ENCODE data around the gene DLG5.

Gene DLG5

DNA sequence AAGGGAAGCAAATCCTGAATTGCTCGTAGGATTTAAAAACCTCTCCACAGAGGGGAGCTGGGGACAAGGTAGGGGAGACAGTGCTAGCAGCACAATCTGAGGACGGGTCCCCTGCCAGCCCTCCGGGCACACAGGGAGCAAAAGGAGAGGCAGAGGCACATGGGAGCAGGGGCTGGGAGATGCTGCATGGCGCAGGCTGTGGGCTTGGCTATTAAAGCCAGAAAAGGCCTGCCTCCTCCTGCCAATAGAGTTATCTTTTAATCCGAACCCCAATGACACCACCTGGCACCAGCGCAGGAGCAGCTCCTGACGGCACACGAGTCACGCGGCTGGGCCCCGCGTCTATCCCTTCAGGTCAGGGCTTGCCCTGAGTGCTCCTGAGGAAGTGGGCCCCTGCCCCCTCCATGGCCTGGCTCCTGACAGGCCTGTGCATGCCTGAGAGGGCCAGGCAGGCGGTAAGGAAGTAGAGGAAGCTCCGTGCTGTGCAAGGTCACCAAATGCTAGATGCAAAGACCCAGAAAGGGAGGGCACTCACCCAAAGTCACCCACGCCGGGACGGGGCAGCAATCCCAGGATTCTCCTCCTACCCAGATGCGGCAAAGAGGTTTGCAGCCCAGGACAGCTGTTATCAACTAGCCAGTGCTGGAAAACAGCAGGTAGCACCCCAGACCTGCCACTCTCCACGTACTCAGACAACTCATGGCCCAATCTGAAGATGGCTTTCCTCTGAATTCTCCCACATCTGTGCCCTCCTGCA, 28.1 kb downstream of the DLG5 start:
- Histone ChIP-seq H3K9me3 (ENCODE audit: control insufficient read depth, insufficient read depth, low read length) (no peaks in the 10 kb centered on the region), H3K9ac (ENCODE audit: low read depth, low read length) (no peak overlapping the region), H3K4me1 (ENCODE audit: insufficient read depth, low read length) (peaks cover 22% of the 10 kb centered on the region), H3K36me3 (ENCODE audit: insufficient read depth, low read length) (no peaks in the 10 kb centered on the region)

DNA sequence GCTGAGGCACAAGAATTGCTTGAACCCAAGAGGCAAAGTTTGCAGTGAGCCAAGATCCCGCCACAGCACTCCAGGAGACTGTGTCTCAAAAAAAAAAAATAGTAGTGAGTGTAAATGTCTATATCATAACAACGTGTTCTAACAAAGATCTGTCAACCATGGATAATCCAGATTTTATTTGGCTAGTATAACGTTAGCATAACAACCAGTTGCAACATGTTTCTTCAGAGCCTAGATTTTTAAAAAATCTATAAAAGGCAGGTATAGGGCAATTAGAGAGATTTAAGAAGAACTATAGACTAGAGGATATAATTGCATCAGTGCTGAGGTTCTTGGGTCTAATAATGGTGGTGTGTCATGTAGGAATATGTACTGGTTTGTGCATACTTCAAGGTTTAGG, 30.5 kb downstream of the DLG5 start:
- Histone ChIP-seq H3K4me1 (ENCODE audit: insufficient read depth, low read length) (peaks cover 37% of the 10 kb centered on the region), H3K36me3 (ENCODE audit: insufficient read depth, low read length) (no peaks in the 10 kb centered on the region), H3K9ac (ENCODE audit: low read depth, low read length) (no peak overlapping the region), H3K9me3 (ENCODE audit: control insufficient read depth, insufficient read depth, low read length) (no peaks in the 10 kb centered on the region)

DNA sequence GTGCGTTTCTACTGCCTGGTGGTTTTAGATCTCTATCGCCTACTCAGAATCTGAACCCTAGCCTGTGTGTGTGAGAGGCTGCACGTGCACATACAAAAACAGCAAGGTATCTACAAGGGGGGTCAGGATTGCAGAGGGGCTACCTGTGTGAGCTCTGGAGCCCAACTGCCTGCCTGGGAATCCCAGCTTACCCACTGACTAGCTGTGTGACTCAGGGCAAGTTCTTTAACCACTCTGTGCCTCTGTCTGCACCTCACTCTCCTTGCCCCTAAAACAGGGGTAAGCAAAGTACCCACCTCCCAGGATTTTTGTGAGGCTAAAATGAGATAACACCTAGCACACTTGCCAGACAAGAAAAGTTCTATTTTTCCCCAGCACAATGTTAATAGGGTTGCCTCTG, 32.5 kb downstream of the DLG5 start:
- H3K36me3 ChIP-seq (ENCODE audit: insufficient read depth, low read length), result no peaks in the 10 kb centered on the region
- H3K4me1 ChIP-seq (ENCODE audit: insufficient read depth, low read length), result peaks cover 42% of the 10 kb centered on the region
- H3K9me3 ChIP-seq (ENCODE audit: control insufficient read depth, insufficient read depth, low read length), result no peaks in the 10 kb centered on the region
- H3K9ac ChIP-seq (ENCODE audit: low read depth, low read length), result no peak overlapping the region

DNA sequence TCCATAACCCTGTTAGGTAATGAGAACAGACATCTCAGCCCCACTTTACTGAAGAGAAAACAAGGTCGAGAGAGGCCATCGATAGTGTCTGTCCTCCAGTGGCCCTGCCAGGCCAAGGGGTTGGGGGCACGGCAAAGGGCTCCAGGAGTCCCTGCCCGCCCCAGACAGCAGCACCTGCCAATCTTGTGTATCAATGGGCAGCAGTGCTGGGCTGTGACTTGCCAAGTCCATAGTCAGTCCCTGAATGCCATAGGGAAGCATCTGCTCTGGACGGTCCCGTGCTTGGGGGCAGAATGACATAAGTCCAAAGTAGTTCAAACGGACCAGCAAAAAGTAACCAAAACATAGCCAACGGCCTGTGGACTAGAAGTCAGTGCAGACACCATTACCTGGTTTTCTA, 33.2 kb downstream of the DLG5 start:
- no peaks in the 10 kb centered on the region for H3K9me3 ChIP-seq (ENCODE audit: control insufficient read depth, insufficient read depth, low read length)
- no peaks in the 10 kb centered on the region for H3K36me3 ChIP-seq (ENCODE audit: insufficient read depth, low read length)
- H3K4me1 ChIP-seq (ENCODE audit: insufficient read depth, low read length), result peaks cover 41% of the 10 kb centered on the region
- no peak overlapping the region for H3K9ac ChIP-seq (ENCODE audit: low read depth, low read length)

DNA sequence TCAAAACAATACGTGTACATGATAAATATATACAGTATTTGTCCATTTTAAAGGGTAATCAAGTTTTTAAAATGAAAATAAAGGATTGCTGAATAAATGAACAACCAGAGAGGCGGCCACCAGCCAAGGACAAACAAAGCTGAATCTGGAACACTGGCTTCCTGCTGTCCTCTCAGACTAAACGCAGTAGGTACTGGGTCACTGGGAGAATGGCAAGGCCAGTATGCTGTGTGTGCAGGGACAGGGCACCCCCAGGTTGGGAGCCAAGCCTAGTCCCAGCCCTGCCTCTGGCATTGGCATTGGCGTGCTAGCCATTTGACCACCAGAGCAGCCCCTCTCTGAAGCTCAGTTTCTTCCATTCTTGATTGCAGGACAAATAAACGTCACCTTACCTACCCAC, 33.8 kb downstream of the DLG5 start:
- H3K4me1 ChIP-seq (ENCODE audit: insufficient read depth, low read length), result peaks cover 41% of the 10 kb centered on the region
- H3K36me3 ChIP-seq (ENCODE audit: insufficient read depth, low read length), result no peaks in the 10 kb centered on the region
- no peaks in the 10 kb centered on the region for H3K9me3 ChIP-seq (ENCODE audit: control insufficient read depth, insufficient read depth, low read length)
- no peak overlapping the region for H3K9ac ChIP-seq (ENCODE audit: low read depth, low read length)

DNA sequence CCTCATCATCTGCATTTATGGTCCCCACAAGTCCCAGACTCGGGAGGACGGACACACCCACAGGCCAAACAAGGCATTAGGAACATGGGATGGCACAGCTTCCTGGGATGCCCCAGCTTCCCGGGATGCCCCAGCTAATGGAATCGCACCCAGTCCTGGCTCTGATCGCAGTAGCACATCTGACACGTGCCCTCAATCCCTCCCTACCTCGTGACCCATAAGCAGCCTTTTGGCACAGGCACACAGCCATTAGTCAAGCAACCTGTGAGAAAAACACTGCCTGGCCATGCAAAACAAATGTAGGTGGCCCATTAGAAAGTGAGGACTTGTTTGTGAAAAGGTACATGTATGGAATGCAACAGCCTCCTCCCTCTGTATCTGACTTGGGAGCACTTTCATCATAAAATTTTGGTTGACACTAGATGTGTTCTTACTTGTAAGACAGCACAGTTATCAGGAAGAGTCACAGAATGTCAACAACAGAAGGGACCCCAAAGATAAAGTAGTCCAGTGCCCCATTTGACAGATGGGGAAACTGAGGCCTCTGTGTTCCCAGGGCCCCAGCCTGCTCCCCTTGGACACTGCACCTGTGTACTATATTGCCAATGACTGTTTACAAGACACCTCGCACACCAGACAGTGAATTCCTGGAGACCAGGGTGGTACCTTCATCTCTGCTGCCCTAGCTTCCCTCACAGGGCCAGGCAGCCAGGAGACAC, 34.4 kb downstream of the DLG5 start:
- peaks cover 45% of the 10 kb centered on the region for H3K4me1 ChIP-seq (ENCODE audit: insufficient read depth, low read length)
- no peaks in the 10 kb centered on the region for H3K9me3 ChIP-seq (ENCODE audit: control insufficient read depth, insufficient read depth, low read length)
- no peaks in the 10 kb centered on the region for H3K36me3 ChIP-seq (ENCODE audit: insufficient read depth, low read length)
- H3K9ac ChIP-seq (ENCODE audit: low read depth, low read length), result no peak overlapping the region

DNA sequence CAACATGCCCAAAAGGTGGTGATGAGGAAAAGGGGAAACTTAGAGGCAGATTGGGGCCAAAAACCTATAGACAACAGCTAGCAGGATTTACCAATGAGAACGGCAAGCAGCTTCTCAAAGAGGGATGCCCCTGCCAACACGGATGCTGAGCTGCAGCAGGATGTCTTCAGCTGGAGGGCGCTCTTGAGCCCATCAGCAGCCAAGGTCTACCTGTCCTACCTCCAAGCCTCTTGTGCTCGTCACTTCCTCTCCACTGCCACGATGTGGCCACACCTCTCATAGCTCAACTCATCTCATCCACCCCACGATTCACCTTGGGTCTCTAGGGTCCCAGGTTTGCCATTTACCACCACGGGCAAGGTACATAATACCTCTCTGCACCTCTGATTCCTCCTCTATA, 36.5 kb downstream of the DLG5 start:
- H3K4me1 ChIP-seq (ENCODE audit: insufficient read depth, low read length), result peaks cover 52% of the 10 kb centered on the region
- no peak overlapping the region for H3K9ac ChIP-seq (ENCODE audit: low read depth, low read length)
- no peaks in the 10 kb centered on the region for H3K36me3 ChIP-seq (ENCODE audit: insufficient read depth, low read length)
- H3K9me3 ChIP-seq (ENCODE audit: control insufficient read depth, insufficient read depth, low read length), result no peaks in the 10 kb centered on the region

DNA sequence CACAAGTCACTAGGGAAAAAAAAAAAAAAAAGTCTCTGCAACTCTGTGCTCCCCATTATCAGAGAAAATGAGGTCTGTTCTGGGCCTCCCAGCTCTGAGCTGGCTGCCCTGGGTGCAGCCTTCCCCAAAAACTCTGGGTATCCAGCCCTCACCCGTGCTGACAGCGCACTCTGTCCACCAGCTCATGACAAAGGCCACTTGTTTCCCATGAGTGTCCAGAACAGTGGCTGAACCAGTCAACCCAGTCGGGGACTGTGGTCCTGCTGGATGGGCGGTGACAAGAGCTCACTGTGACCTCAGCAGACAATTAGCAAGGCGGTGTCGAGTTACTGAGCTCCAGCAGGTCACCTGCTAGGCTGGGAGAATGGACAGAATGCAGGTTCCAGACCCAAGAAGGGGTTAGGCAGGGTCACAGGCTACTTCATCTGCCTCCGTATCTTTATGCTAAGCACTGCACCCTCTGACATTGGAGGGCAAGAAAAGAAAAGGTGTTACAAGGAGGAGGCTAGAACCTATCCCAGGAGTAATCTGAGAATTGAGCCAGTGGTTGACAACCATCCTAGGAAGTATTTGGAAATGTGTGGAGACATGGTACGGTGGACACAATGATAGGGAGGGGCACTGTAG, 37.2 kb downstream of the DLG5 start:
- H3K4me1 ChIP-seq (ENCODE audit: insufficient read depth, low read length), result peaks cover 52% of the 10 kb centered on the region
- H3K9me3 ChIP-seq (ENCODE audit: control insufficient read depth, insufficient read depth, low read length), result no peaks in the 10 kb centered on the region
- no peaks in the 10 kb centered on the region for H3K36me3 ChIP-seq (ENCODE audit: insufficient read depth, low read length)
- no peak overlapping the region for H3K9ac ChIP-seq (ENCODE audit: low read depth, low read length)

DNA sequence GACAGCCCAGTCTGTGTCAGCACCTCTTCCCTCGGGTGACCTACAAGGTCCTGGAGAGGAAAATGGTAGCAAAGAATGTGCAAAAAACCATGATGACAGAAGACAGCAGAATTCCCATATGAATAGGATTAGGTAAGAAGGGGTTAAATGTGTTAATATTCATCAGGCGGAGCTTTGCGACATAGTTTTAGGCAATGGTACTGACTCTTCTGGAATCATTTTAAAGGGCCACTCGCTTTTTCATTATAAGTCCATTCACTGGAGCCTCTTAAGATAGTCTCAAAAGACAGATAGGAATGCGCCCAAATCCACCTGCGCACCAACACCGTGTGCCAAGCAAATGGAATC, 38.2 kb downstream of the DLG5 start:
- Histone ChIP-seq H3K4me1 (ENCODE audit: insufficient read depth, low read length) (peaks cover 48% of the 10 kb centered on the region), H3K36me3 (ENCODE audit: insufficient read depth, low read length) (no peaks in the 10 kb centered on the region), H3K9ac (ENCODE audit: low read depth, low read length) (no peak overlapping the region), H3K9me3 (ENCODE audit: control insufficient read depth, insufficient read depth, low read length) (no peaks in the 10 kb centered on the region)

DNA sequence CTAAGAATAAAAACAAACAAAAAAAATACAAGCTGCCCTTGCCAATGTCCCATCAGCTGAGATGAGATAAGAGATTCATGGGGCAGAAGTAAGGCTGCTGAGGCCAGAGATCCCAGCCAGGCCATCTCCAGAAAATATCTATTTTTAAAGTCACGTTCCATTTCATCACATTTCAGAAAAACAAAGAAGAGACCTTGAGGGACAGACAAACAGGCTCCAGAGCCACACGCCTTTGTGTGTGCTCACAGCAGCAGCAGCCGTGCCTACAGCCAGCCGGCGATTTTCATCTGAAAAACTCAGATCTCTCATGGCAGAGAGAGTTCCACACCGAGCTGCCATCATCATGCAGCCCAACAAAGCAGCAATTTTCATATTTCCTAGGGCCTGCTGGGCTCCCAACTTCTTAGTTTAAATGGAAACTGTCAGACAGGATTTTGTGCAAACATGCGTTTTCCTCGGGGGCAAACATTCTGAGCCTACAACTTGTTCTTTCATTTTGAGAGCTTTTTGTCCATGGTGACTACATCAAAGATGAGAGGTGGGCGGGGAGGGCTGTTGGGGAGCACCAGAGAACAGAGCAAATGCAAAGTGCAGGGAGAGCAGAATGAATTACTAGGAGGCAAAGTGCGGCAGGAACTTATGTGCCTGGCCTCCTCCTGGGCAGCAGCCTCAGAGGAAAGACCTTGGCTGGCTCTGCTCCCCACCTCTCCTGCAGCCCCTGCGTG, 38.8 kb downstream of the DLG5 start:
- Histone ChIP-seq H3K9me3 (ENCODE audit: control insufficient read depth, insufficient read depth, low read length) (no peaks in the 10 kb centered on the region), H3K4me1 (ENCODE audit: insufficient read depth, low read length) (peaks cover 48% of the 10 kb centered on the region), H3K36me3 (ENCODE audit: insufficient read depth, low read length) (no peaks in the 10 kb centered on the region), H3K9ac (ENCODE audit: low read depth, low read length) (no peak overlapping the region)

DNA sequence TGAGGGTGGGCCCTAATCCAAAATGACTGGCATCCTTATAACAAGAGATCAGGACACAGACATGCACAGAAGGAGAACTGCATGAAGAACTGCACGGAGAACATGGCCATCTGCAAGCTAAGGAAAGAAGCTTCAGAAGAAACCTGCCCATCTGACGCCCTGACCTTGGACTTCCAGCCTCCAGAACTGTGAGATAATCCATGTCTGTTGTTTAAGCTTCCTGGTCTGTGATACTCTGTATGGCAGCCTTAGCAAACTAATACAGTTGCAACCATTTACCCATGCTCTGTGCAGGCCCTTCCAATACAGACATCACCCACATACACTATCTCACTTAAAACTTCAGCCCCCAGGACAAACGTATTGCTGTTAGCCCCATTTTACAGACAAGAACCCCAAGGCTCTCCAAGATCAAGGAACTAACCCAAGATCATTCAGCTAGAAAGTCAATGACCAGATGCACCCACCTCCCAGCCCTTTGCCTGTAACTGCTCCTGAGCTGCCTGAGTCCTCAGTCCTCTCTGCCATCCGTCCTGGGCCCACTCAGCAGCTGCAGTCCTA, 39.7 kb downstream of the DLG5 start:
- peaks cover 46% of the 10 kb centered on the region for H3K4me1 ChIP-seq (ENCODE audit: insufficient read depth, low read length)
- no peaks in the 10 kb centered on the region for H3K36me3 ChIP-seq (ENCODE audit: insufficient read depth, low read length)
- no peak overlapping the region for H3K9ac ChIP-seq (ENCODE audit: low read depth, low read length)
- no peaks in the 10 kb centered on the region for H3K9me3 ChIP-seq (ENCODE audit: control insufficient read depth, insufficient read depth, low read length)

DNA sequence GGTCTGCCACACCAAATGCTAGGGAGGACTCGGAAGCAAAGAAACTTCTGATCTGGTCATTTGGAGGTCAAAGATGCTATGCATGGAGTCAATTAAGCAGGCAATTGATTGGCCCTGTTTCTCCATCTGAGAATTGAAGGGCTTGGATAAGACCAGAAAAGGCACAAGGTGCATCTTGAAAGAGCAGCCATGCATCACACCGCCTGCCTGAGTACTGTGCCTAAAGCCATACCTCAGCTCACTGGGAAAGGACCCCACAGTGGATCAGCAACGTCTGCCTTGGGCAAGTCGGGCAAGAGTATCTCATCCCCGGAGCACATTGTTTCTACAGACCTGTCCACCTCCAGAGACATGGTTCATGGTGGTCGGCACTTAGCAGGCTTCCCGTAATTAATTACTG, 42.4 kb downstream of the DLG5 start:
- Histone ChIP-seq H3K36me3 (ENCODE audit: insufficient read depth, low read length) (no peaks in the 10 kb centered on the region), H3K4me1 (ENCODE audit: insufficient read depth, low read length) (peaks cover 27% of the 10 kb centered on the region), H3K9ac (ENCODE audit: low read depth, low read length) (no peak overlapping the region), H3K9me3 (ENCODE audit: control insufficient read depth, insufficient read depth, low read length) (no peaks in the 10 kb centered on the region)

DNA sequence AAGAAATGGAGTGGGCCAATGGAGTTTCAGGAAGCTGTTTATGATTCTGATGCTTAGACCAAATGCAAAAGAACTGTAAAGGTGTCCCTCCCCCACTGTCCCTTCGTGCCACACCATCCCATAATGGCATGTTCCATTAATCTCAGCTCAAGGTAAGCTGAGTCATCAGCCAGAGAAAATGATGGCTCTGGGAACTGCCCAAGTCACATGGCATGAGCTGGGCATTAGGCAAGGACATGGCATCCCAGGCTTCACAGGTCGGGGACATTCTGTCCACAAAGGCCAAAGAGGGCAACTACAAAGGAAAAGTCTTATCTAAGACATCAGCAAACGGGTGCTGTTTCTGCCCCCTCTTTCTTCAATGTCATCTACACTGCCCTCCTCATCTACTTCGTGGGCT, 44.9 kb downstream of the DLG5 start:
- Histone ChIP-seq H3K9me3 (ENCODE audit: control insufficient read depth, insufficient read depth, low read length) (no peaks in the 10 kb centered on the region), H3K9ac (ENCODE audit: low read depth, low read length) (no peak overlapping the region), H3K36me3 (ENCODE audit: insufficient read depth, low read length) (no peaks in the 10 kb centered on the region), H3K4me1 (ENCODE audit: insufficient read depth, low read length) (peaks cover 24% of the 10 kb centered on the region)

DNA sequence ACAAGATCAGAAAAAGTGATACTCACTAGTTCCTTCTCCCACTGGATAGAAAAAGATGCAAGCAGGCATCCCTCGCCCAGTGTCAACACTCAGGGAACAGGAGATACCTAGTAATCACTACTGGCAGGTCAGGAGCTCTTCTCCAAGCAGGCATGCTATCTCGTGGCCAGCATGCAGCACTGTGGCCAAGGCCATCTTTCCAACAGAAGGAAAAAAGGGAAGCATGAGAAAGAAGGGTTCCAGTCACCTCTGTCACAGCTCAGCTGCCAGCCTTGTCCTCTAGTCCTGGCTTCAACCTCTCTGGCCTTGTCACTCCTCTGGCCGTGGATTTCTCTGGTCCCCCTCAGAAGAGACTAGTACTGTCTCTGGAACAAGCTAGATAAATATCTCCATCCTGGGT, 45.3 kb downstream of the DLG5 start:
- Histone ChIP-seq H3K36me3 (ENCODE audit: insufficient read depth, low read length) (no peaks in the 10 kb centered on the region), H3K4me1 (ENCODE audit: insufficient read depth, low read length) (peaks cover 24% of the 10 kb centered on the region), H3K9me3 (ENCODE audit: control insufficient read depth, insufficient read depth, low read length) (no peaks in the 10 kb centered on the region), H3K9ac (ENCODE audit: low read depth, low read length) (no peak overlapping the region)

All from ES-I3 (cell line).